ENCODE data around the gene NRXN2.

The NRXN2 gene

GRCh38 chr11:64747961-64748665, 25.1 kb upstream of the NRXN2 start:
- no peaks in the 10 kb centered on the region for H3K4me1 ChIP-seq (ENCODE audit: control insufficient read depth, insufficient read depth, low read length)
- H3K36me3 ChIP-seq (ENCODE audit: control insufficient read depth in 2 of 2, insufficient read depth in 1 of 2, low read length in 2 of 2) = peaks cover 0 to 3% of the 10 kb centered on the region in 2 experiments; a peak in 1 of 3 replicates
- no peak overlapping the region for H3K27ac ChIP-seq (ENCODE audit: extremely low read depth, low read depth, low read length)
- H3K4me3 ChIP-seq (ENCODE audit: low read depth, low read length) = no peak overlapping the region
- TF ChIP-seq ZNF221 (tag by site-specific recombination; IDR thresholded peaks at IDR 0.05; ENCODE audit: borderline replicate concordance) (no peak), PRDM1 (tag by site-specific recombination; IDR thresholded peaks at IDR 0.05) (no peak), ZNF121 (tag by site-specific recombination; IDR thresholded peaks at IDR 0.05) (0 out of 2 replicates have a peak, but pooled peaks have one; percentile 46)
- POLR2A ChIA-PET = no interaction called here
- no peaks in the 10 kb centered on the region for H3K9me3 ChIP-seq (ENCODE audit: control insufficient read depth, insufficient read depth, low read depth, low read length)
- CTCF ChIA-PET = interaction anchor here (1.1 kb wide), 1 partner anchor 20 kb away, joined by 3 read pairs; no protein-coding TSS in a partner anchor

GRCh38 chr11:64746486-64746885, 23.5 kb upstream of the NRXN2 start:
- POLR2A ChIA-PET = interaction anchor here (1.0 to 2.0 kb wide), 3 partner anchors 13 to 32 kb away, joined by 3 to 5 read pairs (median 4); partner anchors contain the start of genes PYGM and SF1
- TF ChIP-seq ZNF549 (tag by site-specific recombination; IDR thresholded peaks at IDR 0.05) (no peak), KLF9 (tag by site-specific recombination; IDR thresholded peaks at IDR 0.05; ENCODE audit: low read depth) (no peak), ZNF596 (tag by site-specific recombination; IDR thresholded peaks at IDR 0.05) (no peak), YY1 (tag by site-specific recombination; IDR thresholded peaks at IDR 0.05) (no peak)
- TF ChIP-seq, protein P1, sequence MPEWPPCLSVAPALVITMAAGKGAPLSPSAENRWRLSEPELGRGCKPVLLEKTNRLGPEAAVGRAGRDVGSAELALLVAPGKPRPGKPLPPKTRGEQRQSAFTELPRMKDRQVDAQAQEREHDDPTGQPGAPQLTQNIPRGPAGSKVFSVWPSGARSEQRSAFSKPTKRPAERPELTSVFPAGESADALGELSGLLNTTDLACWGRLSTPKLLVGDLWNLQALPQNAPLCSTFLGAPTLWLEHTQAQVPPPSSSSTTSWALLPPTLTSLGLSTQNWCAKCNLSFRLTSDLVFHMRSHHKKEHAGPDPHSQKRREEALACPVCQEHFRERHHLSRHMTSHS (tag by site-specific recombination; IDR thresholded peaks at IDR 0.05) = no peak
- TF ChIP-seq, protein P2, sequence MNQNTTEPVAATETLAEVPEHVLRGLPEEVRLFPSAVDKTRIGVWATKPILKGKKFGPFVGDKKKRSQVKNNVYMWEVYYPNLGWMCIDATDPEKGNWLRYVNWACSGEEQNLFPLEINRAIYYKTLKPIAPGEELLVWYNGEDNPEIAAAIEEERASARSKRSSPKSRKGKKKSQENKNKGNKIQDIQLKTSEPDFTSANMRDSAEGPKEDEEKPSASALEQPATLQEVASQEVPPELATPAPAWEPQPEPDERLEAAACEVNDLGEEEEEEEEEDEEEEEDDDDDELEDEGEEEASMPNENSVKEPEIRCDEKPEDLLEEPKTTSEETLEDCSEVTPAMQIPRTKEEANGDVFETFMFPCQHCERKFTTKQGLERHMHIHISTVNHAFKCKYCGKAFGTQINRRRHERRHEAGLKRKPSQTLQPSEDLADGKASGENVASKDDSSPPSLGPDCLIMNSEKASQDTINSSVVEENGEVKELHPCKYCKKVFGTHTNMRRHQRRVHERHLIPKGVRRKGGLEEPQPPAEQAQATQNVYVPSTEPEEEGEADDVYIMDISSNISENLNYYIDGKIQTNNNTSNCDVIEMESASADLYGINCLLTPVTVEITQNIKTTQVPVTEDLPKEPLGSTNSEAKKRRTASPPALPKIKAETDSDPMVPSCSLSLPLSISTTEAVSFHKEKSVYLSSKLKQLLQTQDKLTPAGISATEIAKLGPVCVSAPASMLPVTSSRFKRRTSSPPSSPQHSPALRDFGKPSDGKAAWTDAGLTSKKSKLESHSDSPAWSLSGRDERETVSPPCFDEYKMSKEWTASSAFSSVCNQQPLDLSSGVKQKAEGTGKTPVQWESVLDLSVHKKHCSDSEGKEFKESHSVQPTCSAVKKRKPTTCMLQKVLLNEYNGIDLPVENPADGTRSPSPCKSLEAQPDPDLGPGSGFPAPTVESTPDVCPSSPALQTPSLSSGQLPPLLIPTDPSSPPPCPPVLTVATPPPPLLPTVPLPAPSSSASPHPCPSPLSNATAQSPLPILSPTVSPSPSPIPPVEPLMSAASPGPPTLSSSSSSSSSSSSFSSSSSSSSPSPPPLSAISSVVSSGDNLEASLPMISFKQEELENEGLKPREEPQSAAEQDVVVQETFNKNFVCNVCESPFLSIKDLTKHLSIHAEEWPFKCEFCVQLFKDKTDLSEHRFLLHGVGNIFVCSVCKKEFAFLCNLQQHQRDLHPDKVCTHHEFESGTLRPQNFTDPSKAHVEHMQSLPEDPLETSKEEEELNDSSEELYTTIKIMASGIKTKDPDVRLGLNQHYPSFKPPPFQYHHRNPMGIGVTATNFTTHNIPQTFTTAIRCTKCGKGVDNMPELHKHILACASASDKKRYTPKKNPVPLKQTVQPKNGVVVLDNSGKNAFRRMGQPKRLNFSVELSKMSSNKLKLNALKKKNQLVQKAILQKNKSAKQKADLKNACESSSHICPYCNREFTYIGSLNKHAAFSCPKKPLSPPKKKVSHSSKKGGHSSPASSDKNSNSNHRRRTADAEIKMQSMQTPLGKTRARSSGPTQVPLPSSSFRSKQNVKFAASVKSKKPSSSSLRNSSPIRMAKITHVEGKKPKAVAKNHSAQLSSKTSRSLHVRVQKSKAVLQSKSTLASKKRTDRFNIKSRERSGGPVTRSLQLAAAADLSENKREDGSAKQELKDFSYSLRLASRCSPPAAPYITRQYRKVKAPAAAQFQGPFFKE (tag by site-specific recombination; IDR thresholded peaks at IDR 0.05; ENCODE audit: borderline replicate concordance) = no peak
- no peaks in the 10 kb centered on the region for H3K36me3 ChIP-seq (ENCODE audit: control insufficient read depth in 2 of 2, insufficient read depth in 1 of 2, low read length in 2 of 2)
- H3K4me1 ChIP-seq (ENCODE audit: control insufficient read depth, insufficient read depth, low read length) = no peaks in the 10 kb centered on the region
- H3K9me3 ChIP-seq (ENCODE audit: control insufficient read depth, insufficient read depth, low read depth, low read length) = no peaks in the 10 kb centered on the region
- no peak overlapping the region for H3K27ac ChIP-seq (ENCODE audit: extremely low read depth, low read depth, low read length)
- CTCF ChIA-PET = interaction anchor here (0.7 to 1.3 kb wide), 3 partner anchors 13 to 58 kb away, joined by 3 to 4 read pairs (median 3); no protein-coding TSS in a partner anchor
- no peak overlapping the region for H3K4me3 ChIP-seq (ENCODE audit: low read depth, low read length)

DNA sequence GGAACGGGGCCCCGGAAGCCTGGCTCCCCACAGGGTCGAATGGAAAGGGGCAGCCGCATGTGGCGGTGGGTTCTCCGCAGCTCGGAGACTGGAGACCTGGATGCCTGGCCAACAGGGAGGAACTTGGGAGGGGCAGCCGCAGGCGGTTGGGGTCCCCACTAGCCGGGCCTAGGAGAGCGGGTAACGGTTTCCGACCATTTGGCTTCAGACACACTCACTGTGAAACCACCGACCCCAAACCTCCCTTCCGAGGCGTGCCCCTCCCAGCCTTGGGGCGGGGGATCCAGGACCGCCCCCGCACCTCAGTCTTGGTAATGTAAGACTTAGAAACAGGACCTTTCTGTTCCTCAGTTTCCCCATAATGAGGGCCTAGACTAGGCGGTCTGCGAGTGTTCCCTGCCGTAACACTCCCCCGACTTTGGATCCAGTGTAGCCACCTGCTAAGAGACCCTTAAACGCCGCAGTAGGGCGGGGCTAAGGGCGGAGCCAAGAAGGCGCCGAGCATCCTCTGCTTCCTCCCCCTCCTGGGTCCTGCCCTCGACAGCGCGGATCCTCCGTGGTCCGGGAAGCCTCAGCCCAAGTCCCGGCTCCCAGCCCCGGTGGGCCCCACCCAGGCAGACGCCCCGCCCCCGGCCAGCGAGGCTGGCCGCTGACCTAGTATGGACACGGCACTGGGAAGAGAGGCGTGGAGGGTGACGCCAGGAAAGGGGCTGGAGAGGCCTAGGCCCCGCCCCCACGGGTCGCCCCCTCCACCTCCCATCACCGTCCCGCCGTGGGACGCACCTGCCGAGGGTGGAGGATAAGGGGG, 22.7 kb upstream of the NRXN2 start:
- Histone ChIP-seq H3K4me1 (ENCODE audit: control insufficient read depth, insufficient read depth, low read length) (no peaks in the 10 kb centered on the region), H3K4me3 (ENCODE audit: low read depth, low read length) (no peak overlapping the region), H3K27ac (ENCODE audit: extremely low read depth, low read depth, low read length) (no peak overlapping the region), H3K36me3 (ENCODE audit: control insufficient read depth in 2 of 2, insufficient read depth in 1 of 2, low read length in 2 of 2) (no peaks in the 10 kb centered on the region), H3K9me3 (ENCODE audit: control insufficient read depth, insufficient read depth, low read depth, low read length) (no peaks in the 10 kb centered on the region)
- ChIA-PET POLR2A (interaction anchor here (2.0 to 2.1 kb wide), 2 partner anchors 14 to 33 kb away, joined by 5 to 8 read pairs; partner anchors contain the start of genes PYGM and SF1), CTCF (interaction anchor here (2.6 to 3.9 kb wide), 2 partner anchors 18 to 57 kb away, joined by 16 to 22 read pairs; no protein-coding TSS in a partner anchor)
- TF ChIP-seq ZBTB20 (tag by site-specific recombination; IDR thresholded peaks at IDR 0.05) = 0 out of 2 replicates have a peak, but pooled peaks have one; percentile 6
- TF ChIP-seq KLF1 (tag by site-specific recombination; IDR thresholded peaks at IDR 0.05) = 0 out of 2 replicates have a peak, but pooled peaks have one; percentile 10
- TF ChIP-seq ZNF10 (tag by site-specific recombination; IDR thresholded peaks at IDR 0.05) = no peak
- no peak for TF ChIP-seq ZNF292 (tag by site-specific recombination; IDR thresholded peaks at IDR 0.05; ENCODE audit: borderline replicate concordance, low read depth)
- no peak for TF ChIP-seq KLF17 (tag by site-specific recombination; IDR thresholded peaks at IDR 0.05)
- 0 out of 2 replicates have a peak, but pooled peaks have one; percentile 14 for TF ChIP-seq SP2 (tag by site-specific recombination; IDR thresholded peaks at IDR 0.05)
- TF ChIP-seq ZNF341 (tag by site-specific recombination; IDR thresholded peaks at IDR 0.05; ENCODE audit: low read depth) = no peak
- 0 out of 2 replicates have a peak, but pooled peaks have one; percentile 38 for TF ChIP-seq ZFP69B (tag by site-specific recombination; IDR thresholded peaks at IDR 0.05)
- TF ChIP-seq ZNF513 (tag by site-specific recombination; IDR thresholded peaks at IDR 0.05) = no peak
- TF ChIP-seq ZNF239 (tag by site-specific recombination; IDR thresholded peaks at IDR 0.05) = no peak
